Measurements from ENCODE around the gene PPP2R2D.

GRCh38 chr10:131943021-131943814 lies 42.4 kb downstream of the PPP2R2D start:
- 0 out of 2 replicates have a peak, but pooled peaks have one; percentile 21 for TF ChIP-seq SMC3 (IDR thresholded peaks at IDR 0.05; ENCODE audit: low read depth, low read length)
- peak; percentile 42 for TF ChIP-seq CTCF (IDR thresholded peaks at IDR 0.05)

Measured in SK-N-SH (cell line).